Naive thymus-derived CD8-positive, alpha-beta T cell (primary cell): ENCODE measurements around the gene MBD1. TPM values are rescaled to one million over a fixed set of nuclear protein-coding genes. Genes with fewer than 3 reads are reported as not detected.
A peak's percentile ranks its signal among the peaks of the same experiment; 100 is the strongest.

Experiments
- ATAC-seq, 2 donors: fragments of 150-1000 bp; cut with Tn5 transposase in 1 of 2; sonication (Bioruptor Pico), chemical (Tn5 transposase) in 1 of 2; 1 replicate in 1 of 2; 2 replicates in 1 of 2; pipeline ENCODE4 v1.10.0; 2021; ENCODE audit warnings: mild to moderate bottlenecking in 2 of 2, moderate library complexity in 2 of 2
- POLR2A ChIA-PET: fragments of 350-600 bp; sonication (Branson Sonifier 250); formaldehyde crosslinking; loops from one replicate; lab custom pipeline; 2021; ENCODE audit warnings: antibody characterized with exemption; lab: Charles Lee
- DNase-seq, 10 donors: peaks; one replicate each; pipeline versions ENCODE4 v3.0.0 to v3.0.0-alpha.2; 2020 to 2022
- H3K27ac Mint-ChIP-seq, 10 donors: one replicate each; pipeline ENCODE4 v1.8.0; 2020 to 2022; ENCODE audit warnings: mild to moderate bottlenecking in 10 of 10, mixed read lengths in 10 of 10, moderate library complexity in 4 of 10, inconsistent platforms in 1 of 10
- H3K27me3 Mint-ChIP-seq, 5 donors: one replicate each; pipeline ENCODE4 v1.8.0; 2021 to 2022; ENCODE audit warnings: mixed read lengths in 5 of 5
- H3K36me3 Mint-ChIP-seq, 3 donors: one replicate each; pipeline ENCODE4 v1.8.0; 2020 to 2022; ENCODE audit warnings: mixed read lengths in 3 of 3, mild to moderate bottlenecking in 2 of 3, inconsistent platforms in 1 of 3
- H3K4me1 Mint-ChIP-seq, 4 donors: one replicate each; pipeline ENCODE4 v1.8.0; 2021 to 2022; ENCODE audit warnings: mixed read lengths in 4 of 4
- H3K4me3 Mint-ChIP-seq, 10 donors: one replicate each; pipeline ENCODE4 v1.8.0; 2020 to 2022; ENCODE audit warnings: mild to moderate bottlenecking in 10 of 10, mixed read lengths in 10 of 10, moderate library complexity in 6 of 10, inconsistent platforms in 1 of 10
- H3K9me3 Mint-ChIP-seq, 9 donors: one replicate each; pipeline ENCODE4 v1.8.0; 2020 to 2022; ENCODE audit warnings: mixed read lengths in 9 of 9, mild to moderate bottlenecking in 3 of 9, inconsistent platforms in 1 of 9, moderate library complexity in 1 of 9
- polyA plus RNA-seq, 3 donors: library from polyadenylated mRNA; unstranded; fragments of 300-500 nt; fragmentation: Illumina TruSeq; gene quantifications; one replicate each; pipeline ENCODE4 v1.2.3, GENCODE V29; 2021
- total RNA-seq, 8 experiments: library from RNA in 2 of 8; stranded (reverse) in 2 of 8; gene quantifications; one replicate each; pipeline ENCODE4 v1.2.3 and lab custom pipeline; 2021 to 2026

Gene MBD1
- total and polyA plus RNA-seq, 5 experiments from 2014 or later, result 22.5 to 123 (median 39.9) TPM

GRCh38 chr18:50280707-50281294 is 522 bp downstream of the MBD1 start:
- H3K27ac Mint-ChIP-seq, result peak overlapping the region; percentile 94 to 99 (median 98)
- peaks cover 30 to 55% (median 40%) of the 10 kb centered on the region in 4 donors for H3K4me1 Mint-ChIP-seq
- DNase-seq (no peak), ATAC-seq (no peak)
- POLR2A ChIA-PET, result interaction anchor here (0.6 to 3.2 kb wide), 11 partner anchors 8 to 917 kb away, joined by 3 to 29 read pairs (median 7); partner anchors contain the start of genes C18orf32, CFAP53, ELAC1 and MEX3C
- no peaks in the 10 kb centered on the region for H3K27me3 Mint-ChIP-seq
- peaks cover 0 to 61% (median 28%) of the 10 kb centered on the region in 3 donors for H3K36me3 Mint-ChIP-seq
- peak overlapping the region; percentile 94 to 99 (median 97) for H3K4me3 Mint-ChIP-seq
- H3K9me3 Mint-ChIP-seq, result no peaks in the 10 kb centered on the region

GRCh38 chr18:50279752-50280151 is 1.6 kb downstream of the MBD1 start:
- H3K36me3 Mint-ChIP-seq, result peaks cover 0 to 63% (median 28%) of the 10 kb centered on the region in 3 donors
- ATAC-seq, result no peak
- no peaks in the 10 kb centered on the region for H3K27me3 Mint-ChIP-seq
- no peaks in the 10 kb centered on the region for H3K9me3 Mint-ChIP-seq
- POLR2A ChIA-PET, result no interaction called here
- peak overlapping the region; percentile 9 to 98 (median 95) for H3K27ac Mint-ChIP-seq
- DNase-seq, result no peak
- peak overlapping the region; percentile 94 to 99 (median 97) for H3K4me3 Mint-ChIP-seq
- peaks cover 34 to 50% (median 42%) of the 10 kb centered on the region in 4 donors for H3K4me1 Mint-ChIP-seq

DNA sequence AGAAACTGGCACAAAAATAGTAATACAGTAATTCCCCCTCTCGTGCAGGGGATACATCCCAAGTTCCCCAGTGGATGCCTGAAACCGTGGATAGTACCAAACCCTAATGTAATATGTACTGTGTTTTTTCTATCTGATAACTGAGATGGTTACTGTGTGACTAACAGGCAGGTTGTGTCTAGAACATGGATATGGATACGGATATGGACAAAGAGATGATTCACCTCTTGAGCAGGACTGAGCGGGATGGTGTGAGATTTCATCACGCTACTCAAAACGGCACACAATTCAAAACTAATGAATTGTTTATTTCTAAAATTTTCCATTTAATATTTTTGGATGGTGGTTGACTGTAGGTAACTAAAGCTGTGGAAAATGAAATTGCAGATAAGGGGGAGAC is 3.4 kb downstream of the MBD1 start:
- POLR2A ChIA-PET, result no interaction called here
- H3K4me3 Mint-ChIP-seq, result no peak overlapping the region

GRCh38 chr18:50276452-50276851 is 4.9 kb downstream of the MBD1 start:
- POLR2A ChIA-PET, result interaction anchor here (0.6 kb wide), 1 partner anchor 876 kb away, joined by 3 read pairs; no protein-coding TSS in a partner anchor
- peaks cover 29 to 33% (median 32%) of the 10 kb centered on the region in 4 donors for H3K4me1 Mint-ChIP-seq
- no peaks in the 10 kb centered on the region for H3K27me3 Mint-ChIP-seq
- peak overlapping the region in 2 of 10 donors; percentile 12 to 40 for H3K27ac Mint-ChIP-seq
- DNase-seq, result no peak
- H3K36me3 Mint-ChIP-seq, result peaks cover 0 to 71% (median 13%) of the 10 kb centered on the region in 3 donors
- no peak for ATAC-seq
- no peaks in the 10 kb centered on the region for H3K9me3 Mint-ChIP-seq
- H3K4me3 Mint-ChIP-seq, result no peak overlapping the region

More for the DNA sequence above, 3.4 kb downstream of the MBD1 start:
- Mint-ChIP-seq H3K4me1 (peaks cover 32 to 48% (median 36%) of the 10 kb centered on the region in 4 donors), H3K36me3 (peaks cover 0 to 61% (median 15%) of the 10 kb centered on the region in 3 donors), H3K27me3 (no peaks in the 10 kb centered on the region), H3K27ac (peak overlapping the region in 2 of 10 donors; percentile 21 to 71), H3K9me3 (no peaks in the 10 kb centered on the region)
- no peak for DNase-seq
- no peak for ATAC-seq

GRCh38 chr18:50275503-50276036 is 5.8 kb downstream of the MBD1 start:
- DNase-seq (no peak), ATAC-seq (no peak)
- POLR2A ChIA-PET, result no interaction called here
- H3K36me3 Mint-ChIP-seq, result peaks cover 0 to 75% (median 13%) of the 10 kb centered on the region in 3 donors
- H3K4me1 Mint-ChIP-seq, result peaks cover 23 to 24% (median 24%) of the 10 kb centered on the region in 4 donors
- H3K4me3 Mint-ChIP-seq, result no peak overlapping the region
- peak overlapping the region in 3 of 10 donors; percentile 9 to 90 (median 40) for H3K27ac Mint-ChIP-seq
- H3K9me3 Mint-ChIP-seq, result no peaks in the 10 kb centered on the region
- H3K27me3 Mint-ChIP-seq, result no peaks in the 10 kb centered on the region

DNA sequence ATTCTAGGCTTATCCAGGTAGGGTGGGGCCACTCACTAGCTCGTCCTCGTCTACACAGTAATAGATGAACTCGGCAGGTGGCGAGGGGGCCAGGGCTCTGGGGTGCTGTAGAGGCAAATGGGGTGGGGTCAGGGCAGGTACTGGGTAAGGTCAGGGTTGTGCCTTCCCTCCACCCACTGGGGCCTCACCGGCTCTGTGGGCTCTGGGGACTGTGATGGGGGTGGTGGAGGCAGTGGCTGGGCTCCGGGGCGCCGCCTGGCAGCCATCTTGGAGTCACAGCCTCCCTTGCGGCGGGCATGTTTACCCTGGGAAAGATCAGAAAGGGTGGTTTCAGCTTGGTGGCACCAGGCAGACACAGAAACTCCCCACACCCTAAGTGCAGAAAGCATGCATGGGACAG is 6.4 kb downstream of the MBD1 start:
- Mint-ChIP-seq H3K27ac (peak overlapping the region in 3 of 10 donors; percentile 9 to 90 (median 33)), H3K27me3 (no peaks in the 10 kb centered on the region), H3K4me3 (no peak overlapping the region), H3K36me3 (peaks cover 0 to 79% (median 13%) of the 10 kb centered on the region in 3 donors), H3K9me3 (no peaks in the 10 kb centered on the region), H3K4me1 (peaks cover 17 to 18% (median 18%) of the 10 kb centered on the region in 4 donors)
- POLR2A ChIA-PET, result no interaction called here
- ATAC-seq, result no peak
- DNase-seq, result no peak

DNA sequence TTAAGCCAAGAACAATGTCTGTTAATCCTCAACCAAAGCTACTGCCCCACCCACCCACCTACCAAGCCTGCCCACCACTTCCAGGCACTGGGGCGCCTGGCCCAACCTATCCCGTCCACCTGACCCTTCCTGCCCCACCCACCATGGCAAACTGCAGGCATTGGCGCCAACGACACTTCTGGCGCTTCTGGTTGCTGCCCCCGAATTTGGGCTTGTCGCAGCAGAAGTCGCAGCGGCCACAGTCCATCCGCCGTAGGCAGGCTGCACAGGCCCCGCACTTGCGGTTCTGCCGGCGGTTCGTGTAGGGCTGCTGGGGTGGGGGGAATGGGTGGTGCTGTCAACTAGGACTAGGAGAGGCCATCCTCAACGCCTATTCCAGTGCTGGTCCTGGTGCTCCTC is 7.3 kb downstream of the MBD1 start:
- ATAC-seq (no peak), DNase-seq (no peak)
- POLR2A ChIA-PET, result no interaction called here
- Mint-ChIP-seq H3K4me3 (no peak overlapping the region), H3K36me3 (peaks cover 0 to 84% (median 13%) of the 10 kb centered on the region in 3 donors), H3K9me3 (no peaks in the 10 kb centered on the region), H3K27ac (no peak overlapping the region), H3K4me1 (peaks cover 8 to 14% (median 10%) of the 10 kb centered on the region in 4 donors), H3K27me3 (no peaks in the 10 kb centered on the region)

DNA sequence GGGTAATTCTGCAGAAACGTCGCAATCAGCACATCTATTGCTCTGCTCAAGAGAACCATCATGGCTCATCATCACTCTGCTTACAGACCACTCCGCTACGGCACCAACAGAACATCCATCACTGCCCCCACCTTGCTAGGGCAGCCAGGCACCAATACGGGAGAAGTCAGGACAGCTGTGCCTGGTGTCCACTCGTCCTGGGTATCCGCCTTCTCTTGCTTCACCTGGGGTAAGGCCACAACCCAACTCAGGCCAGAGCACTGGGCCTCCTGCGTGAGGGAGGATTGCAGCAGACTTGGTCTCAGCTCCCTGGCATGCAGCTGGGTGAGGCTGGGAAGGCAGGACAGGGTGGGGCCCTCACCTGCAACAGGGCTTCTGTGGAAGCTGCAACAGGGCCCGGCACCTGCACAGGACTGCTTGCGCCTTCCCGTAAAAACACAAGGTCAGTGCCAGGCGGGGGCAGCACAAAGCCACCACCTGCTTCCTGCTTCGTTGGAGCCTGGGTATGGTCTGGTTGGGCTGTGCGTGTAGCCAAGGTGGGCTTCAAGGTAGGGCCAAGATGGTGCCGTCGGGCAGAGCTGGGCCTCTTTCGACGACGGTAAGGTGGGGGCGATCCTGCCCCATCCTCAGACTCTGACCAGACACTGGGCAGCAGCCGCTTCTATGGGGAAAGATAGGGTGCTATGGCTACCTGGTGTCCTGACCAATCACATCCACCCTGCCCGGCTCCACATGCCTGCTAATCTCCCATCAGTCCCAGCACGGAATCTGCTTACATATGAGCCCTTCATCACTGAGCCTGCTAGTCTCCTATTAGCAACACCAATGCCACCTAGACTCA is 7.9 kb downstream of the MBD1 start:
- Mint-ChIP-seq H3K4me3 (no peak overlapping the region), H3K36me3 (peaks cover 0 to 82% (median 13%) of the 10 kb centered on the region in 3 donors), H3K4me1 (peaks cover 5 to 12% (median 6%) of the 10 kb centered on the region in 4 donors), H3K27ac (peak overlapping the region in 2 of 10 donors; percentile 6 to 47), H3K27me3 (no peaks in the 10 kb centered on the region), H3K9me3 (no peaks in the 10 kb centered on the region)
- no peak for DNase-seq
- no peak for ATAC-seq
- POLR2A ChIA-PET, result interaction anchor here (0.6 to 1.7 kb wide), 2 partner anchors 8 to 448 kb away, joined by 3 to 7 read pairs; partner anchors contain the start of gene MBD1

GRCh38 chr18:50272568-50272967 is 8.8 kb downstream of the MBD1 start:
- no peak overlapping the region for H3K4me3 Mint-ChIP-seq
- H3K27me3 Mint-ChIP-seq, result no peaks in the 10 kb centered on the region
- no peak for DNase-seq
- POLR2A ChIA-PET, result interaction anchor here (1.7 kb wide), 1 partner anchor 9 kb away, joined by 7 read pairs; the partner anchor contains the start of gene MBD1
- peaks cover 0 to 74% (median 12%) of the 10 kb centered on the region in 3 donors for H3K36me3 Mint-ChIP-seq
- no peak for ATAC-seq
- peaks cover 5 to 10% (median 9%) of the 10 kb centered on the region in 4 donors for H3K4me1 Mint-ChIP-seq
- H3K9me3 Mint-ChIP-seq, result no peaks in the 10 kb centered on the region
- H3K27ac Mint-ChIP-seq, result peak overlapping the region in 2 of 10 donors; percentile 37 to 67

GRCh38 chr18:50268022-50268747 is 13.1 kb downstream of the MBD1 start:
- POLR2A ChIA-PET, result interaction anchor here (0.8 to 2.4 kb wide), 2 partner anchors 13 to 89 kb away, joined by 4 to 11 read pairs; partner anchors contain the start of gene MBD1
- peak overlapping the region; percentile 58 to 92 (median 88) for H3K4me3 Mint-ChIP-seq
- H3K27me3 Mint-ChIP-seq, result no peaks in the 10 kb centered on the region
- ATAC-seq (peak; percentile 64 to 75), DNase-seq (peak; percentile 55 to 85 (median 72))
- H3K36me3 Mint-ChIP-seq, result peaks cover 0 to 37% (median 5%) of the 10 kb centered on the region in 3 donors
- no peaks in the 10 kb centered on the region for H3K9me3 Mint-ChIP-seq
- peak overlapping the region in 5 of 10 donors; percentile 49 to 87 (median 81) for H3K27ac Mint-ChIP-seq
- H3K4me1 Mint-ChIP-seq, result peaks cover 6 to 28% (median 22%) of the 10 kb centered on the region in 4 donors

GRCh38 chr18:50266248-50266704 is 15.0 kb downstream of the MBD1 start, which contains the start of gene CFAP53:
Gene CFAP53, minus strand, starts transcription at chr18:50266495. Its CDS starts 91 bp downstream, at chr18:50266404.
- Mint-ChIP-seq H3K36me3 (peaks cover 0 to 21% (median 0%) of the 10 kb centered on the region in 3 donors), H3K9me3 (no peaks in the 10 kb centered on the region), H3K4me1 (peaks cover 6 to 28% (median 22%) of the 10 kb centered on the region in 4 donors), H3K27ac (peak within 1 kb of the TSS; percentile 54 to 95 (median 93)), H3K4me3 (peak within 1 kb of the TSS; percentile 81 to 97 (median 91)), H3K27me3 (peaks cover 0 to 1% (median 0%) of the 10 kb centered on the region in 5 donors)
- peak; percentile 83 to 87 for ATAC-seq
- DNase-seq, result peak; percentile 63 to 93 (median 84)
- POLR2A ChIA-PET, result interaction anchor here (0.7 to 2.8 kb wide), 7 partner anchors 15 to 806 kb away, joined by 3 to 29 read pairs (median 3); partner anchors contain the start of genes C18orf32, DYM, MBD1 and SKA1
